Adrenal gland (tissue), 5 donors: ENCODE results near the gene WDR86.

ENCODE experiments used
- CTCF ChIP-seq, 6 experiments: fragments of 450-650 bp in 4 of 6; fragments of 200-600 bp in 2 of 6; sonication (generic) in 1 of 6; IDR thresholded peaks; 1 replicate in 5 of 6; 2 replicates in 1 of 6; pipeline versions ENCODE4 v1.5.1 to v1.8.0; 2016 to 2021; ENCODE audit warnings: antibody characterized with exemption in 6 of 6, mild to moderate bottlenecking in 2 of 6, moderate library complexity in 1 of 6
- POLR2A ChIP-seq, 2 donors: fragments of 450-650 bp; IDR thresholded peaks; one replicate each; pipeline ENCODE4 v1.6.1; 2017; ENCODE audit warnings: antibody characterized with exemption in 2 of 2, mild to moderate bottlenecking in 2 of 2, moderate library complexity in 1 of 2
- donor health status: DM: no; HTN: no; CAD: no.

- TF ChIP-seq CTCF (IDR thresholded peaks at IDR 0.05) (no peak), POLR2A (IDR thresholded peaks at IDR 0.05) (no peak)
Observed at GRCh38 chr7:151426441-151426903, 16.6 kb upstream of the WDR86 start.
